Suprapubic skin (tissue), 4 donors: ENCODE measurements around the gene LONP2.

Experiments used
- EP300 ChIP-seq: sonication (generic); formaldehyde crosslinking; IDR thresholded peaks from one replicate; pipeline ENCODE4 v1.6.1; 2017; ENCODE audit warnings: antibody characterized with exemption
- POLR2A ChIP-seq, 2 donors: fragments of 450-650 bp; IDR thresholded peaks; one replicate each; pipeline ENCODE4 v1.6.1; 2017; ENCODE audit warnings: antibody characterized with exemption in 2 of 2, mild to moderate bottlenecking in 2 of 2, moderate library complexity in 2 of 2
- POLR2AphosphoS5 ChIP-seq, 3 donors: sonication (generic); formaldehyde crosslinking; IDR thresholded peaks; one replicate each; pipeline ENCODE4 v1.6.1; 2017; ENCODE audit warnings: antibody characterized with exemption in 3 of 3
- TF ChIP-seq, protein P1 (sequence below), 2 donors: fragments of 200-600 bp in 1 of 2; fragments of 450-650 bp in 1 of 2; sonication (generic) in 1 of 2; IDR thresholded peaks; one replicate each; pipeline ENCODE4 v1.5.1; 2016 to 2019; ENCODE audit warnings: antibody characterized with exemption in 2 of 2, mild to moderate bottlenecking in 1 of 2, moderate library complexity in 1 of 2

GRCh38 chr16:48269011-48269410, 24.9 kb downstream of the LONP2 start:
- TF ChIP-seq, protein P1, sequence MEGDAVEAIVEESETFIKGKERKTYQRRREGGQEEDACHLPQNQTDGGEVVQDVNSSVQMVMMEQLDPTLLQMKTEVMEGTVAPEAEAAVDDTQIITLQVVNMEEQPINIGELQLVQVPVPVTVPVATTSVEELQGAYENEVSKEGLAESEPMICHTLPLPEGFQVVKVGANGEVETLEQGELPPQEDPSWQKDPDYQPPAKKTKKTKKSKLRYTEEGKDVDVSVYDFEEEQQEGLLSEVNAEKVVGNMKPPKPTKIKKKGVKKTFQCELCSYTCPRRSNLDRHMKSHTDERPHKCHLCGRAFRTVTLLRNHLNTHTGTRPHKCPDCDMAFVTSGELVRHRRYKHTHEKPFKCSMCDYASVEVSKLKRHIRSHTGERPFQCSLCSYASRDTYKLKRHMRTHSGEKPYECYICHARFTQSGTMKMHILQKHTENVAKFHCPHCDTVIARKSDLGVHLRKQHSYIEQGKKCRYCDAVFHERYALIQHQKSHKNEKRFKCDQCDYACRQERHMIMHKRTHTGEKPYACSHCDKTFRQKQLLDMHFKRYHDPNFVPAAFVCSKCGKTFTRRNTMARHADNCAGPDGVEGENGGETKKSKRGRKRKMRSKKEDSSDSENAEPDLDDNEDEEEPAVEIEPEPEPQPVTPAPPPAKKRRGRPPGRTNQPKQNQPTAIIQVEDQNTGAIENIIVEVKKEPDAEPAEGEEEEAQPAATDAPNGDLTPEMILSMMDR (IDR thresholded peaks at IDR 0.05) = no peak
- TF ChIP-seq POLR2A (IDR thresholded peaks at IDR 0.05) = no peak
- no peak for TF ChIP-seq POLR2AphosphoS5 (IDR thresholded peaks at IDR 0.05)
- TF ChIP-seq EP300 = no peak
